K562 (cell line): ENCODE data around the gene LIF. TPM values are rescaled to one million over a fixed set of nuclear protein-coding genes. Genes with fewer than 3 reads are reported as not detected.

Experiments used
- AFF1 ChIP-seq, 2 experiments: fragments of 450-650 bp; IDR thresholded peaks; 2 replicates each; pipeline ENCODE4 v1.6.1; 2018; ENCODE audit warnings: mild to moderate bottlenecking in 2 of 2, low read depth in 1 of 2; ENCODE audit not compliant: partially characterized antibody in 2 of 2
- ARID4B ChIP-seq: sonication (generic); formaldehyde crosslinking; IDR thresholded peaks from 2 replicates; pipeline ENCODE4 v1.8.0; 2022; ENCODE audit warnings: mild to moderate bottlenecking, missing genetic modification reagents
- ESRRA ChIP-seq: fragments of 450-650 bp; IDR thresholded peaks from 2 replicates; pipeline ENCODE4 v1.6.1; 2014; ENCODE audit warnings: low read depth, mild to moderate bottlenecking, moderate library complexity, borderline replicate concordance
- ILF3 ChIP-seq: fragments of 450-650 bp; IDR thresholded peaks from 2 replicates; pipeline ENCODE4 v1.6.1; 2018; ENCODE audit warnings: antibody characterized with exemption, mild to moderate bottlenecking, moderate library complexity, borderline replicate concordance
- MAZ ChIP-seq, 2 experiments: fragments of 450-650 bp in 1 of 2; sonication (generic) in 1 of 2; formaldehyde crosslinking; IDR thresholded peaks in 1 of 2; conservative IDR thresholded peaks in 1 of 2; 2 replicates each; pipeline versions ENCODE4 v1.4.0 to v1.5.0; 2020; ENCODE audit warnings: mild to moderate bottlenecking in 1 of 2, missing genetic modification reagents in 1 of 2
- RUNX1 ChIP-seq: sonication (generic); IDR thresholded peaks from 2 replicates; pipeline ENCODE4 v1.6.1; 2016; ENCODE audit warnings: antibody characterized with exemption, low read depth
- TFAM ChIP-seq: fragments of 250-450 bp; sonication (Bioruptor Pico); conservative IDR thresholded peaks from 2 replicates; pipeline ENCODE4 v1.5.0; 2021; ENCODE audit warnings: mild to moderate bottlenecking, moderate library complexity
- ZBTB33 ChIP-seq: sonication (generic); formaldehyde crosslinking; IDR thresholded peaks from 2 replicates; pipeline ENCODE4 v1.8.1; 2023; ENCODE audit warnings: mild to moderate bottlenecking, missing genetic modification reagents
- ZNF12 ChIP-seq: sonication (generic); formaldehyde crosslinking; IDR thresholded peaks from 2 replicates; pipeline ENCODE4 v1.4.0; 2020; ENCODE audit warnings: mild to moderate bottlenecking, missing genetic modification reagents
- ZNF253 ChIP-seq: fragments of 250-450 bp; sonication (Bioruptor Pico); conservative IDR thresholded peaks from 2 replicates; pipeline ENCODE4 v1.6.1; 2021; ENCODE audit warnings: mild to moderate bottlenecking
- ZNF395 ChIP-seq: fragments of 200-800 bp; sonication (Bioruptor generic); IDR thresholded peaks from 2 replicates; pipeline ENCODE4 v1.6.1; 2017; ENCODE audit warnings: missing genetic modification characterization, missing compliant biosample characterization
- ZNF41 ChIP-seq: fragments of 250-450 bp; sonication (Bioruptor Pico); conservative IDR thresholded peaks from 2 replicates; pipeline ENCODE4 v1.4.0; 2020; ENCODE audit warnings: mild to moderate bottlenecking
- ZNF511 ChIP-seq: sonication (generic); formaldehyde crosslinking; IDR thresholded peaks from 2 replicates; pipeline ENCODE4 v1.8.0; 2022; ENCODE audit warnings: mild to moderate bottlenecking, missing genetic modification reagents
- ZNF717 ChIP-seq: fragments of 250-450 bp; sonication (Bioruptor Pico); IDR thresholded peaks from 2 replicates; pipeline ENCODE4 v1.5.0; 2021
- polyA plus RNA-seq, 8 experiments: library from polyadenylated mRNA; depleted of rRNA in 4 of 8; stranded (reverse) in 5 of 8; unstranded in 3 of 8; fragments of >200 nt; fragmentation: Nextera tagmentation in 2 of 8; fragmentation: Illumina TruSeq in 1 of 8; extraction: Ambion mirVana in 2 of 8; extraction: Trizol in 1 of 8; gene quantifications; 2 replicates each; pipeline versions ENCODE4 v1.2.1 to v1.2.3, GENCODE V29; 2011 to 2014; ENCODE audit warnings: inconsistent platforms in 1 of 8, missing spikeins in 1 of 8
- total RNA-seq, 7 experiments: library from RNA; depleted of rRNA in 6 of 7; stranded (reverse); fragments of >200 nt in 6 of 7; fragmentation: Illumina TruSeq in 2 of 7; extraction: Trizol in 2 of 7; gene quantifications; 2 replicates each; pipeline versions ENCODE4 v1.2.1 to v1.2.3, GENCODE V29; 2011 to 2021; ENCODE audit warnings: low replicate concordance in 1 of 7

Gene LIF
- total and polyA plus RNA-seq, 9 of the 15 experiments (the other 6 are each of a cell fraction or from before 2014, with no cell fraction given), result 0.05 to 0.39 (median 0.18) TPM; not detected in 3

- no peak; the same call in 1 of the 2 replicates for TF ChIP-seq ZNF395 (CRISPR knock-in tag)
- no peak for TF ChIP-seq AFF1 (IDR thresholded peaks at IDR 0.05; ENCODE audit: low read depth in 1 of 2, partially characterized antibody in 2 of 2)
- no peak for TF ChIP-seq RUNX1
- no peak for TF ChIP-seq ZNF511
- no peak for TF ChIP-seq ZNF12 (CRISPR knock-in tag)
- no peak for TF ChIP-seq ZBTB33 (CRISPR knock-in tag)
- TF ChIP-seq ESRRA, result no peak
- no peak for TF ChIP-seq ARID4B (CRISPR knock-in tag)
- no peak for TF ChIP-seq ZNF717 (CRISPR knock-in tag)
- TF ChIP-seq ZNF41 (CRISPR knock-in tag), result no peak
- no peak for TF ChIP-seq MAZ (CRISPR knock-in tag; conservative IDR thresholded peaks at IDR 0.05 in 1 of 2, IDR thresholded peaks at IDR 0.05 in 1 of 2)
- TF ChIP-seq TFAM, result no peak
- TF ChIP-seq ILF3, result no peak
- TF ChIP-seq ZNF253 (CRISPR knock-in tag), result no peak
These were observed 50.2 kb downstream of the LIF start (continued) for GRCh38 chr22:30196141-30196879.
